ENCODE results near the gene ARPC3.
"Not testable (repeated sequence)": the region's sequence is repeated elsewhere in the genome, so short reads cannot be mapped to it uniquely, and the experiment has no call there.

ARPC3 gene

GRCh38 chr12:110449799-110450497 lies at the start of gene ARPC3:
Gene ARPC3, minus strand, starts transcription at chr12:110450337. Its CDS starts 77 bp downstream, at chr12:110450260.
- DNase-seq (ENCODE audit: low read depth), result peak; percentile 87

- DNase-seq (ENCODE audit: low read depth), result peak; percentile 22
These were observed 49.0 kb upstream of the ARPC3 start for GRCh38 chr12:110498984-110499706.

- DNase-seq (ENCODE audit: low read depth), result no peak
These were observed 25.3 kb upstream of the ARPC3 start for GRCh38 chr12:110475426-110475825.

GRCh38 chr12:110468214-110469048 lies 18.3 kb upstream of the ARPC3 start, which contains the start of the genes FAM216A and GPN3:
Gene FAM216A, plus strand, starts transcription at chr12:110468845. Its CDS starts 31 bp downstream, at chr12:110468876.
Gene GPN3, minus strand, starts transcription at chr12:110468257. Its CDS starts 54 bp downstream, at chr12:110468203.
- peak; percentile 97 for DNase-seq (ENCODE audit: low read depth)

GRCh38 chr12:110467847-110468213 lies 17.7 kb upstream of the ARPC3 start:
- DNase-seq (ENCODE audit: low read depth), result no peak

- DNase-seq (ENCODE audit: low read depth), result no peak
These were observed 16.7 kb upstream of the ARPC3 start for GRCh38 chr12:110466791-110467190.

- DNase-seq (ENCODE audit: low read depth), result not testable (repeated sequence)
These were observed 15.6 kb upstream of the ARPC3 start for GRCh38 chr12:110465765-110466164.

GRCh38 chr12:110465024-110465423 lies 14.9 kb upstream of the ARPC3 start:
- DNase-seq (ENCODE audit: low read depth), result no peak

- not testable (repeated sequence) for DNase-seq (ENCODE audit: low read depth)
These were observed 11.1 kb upstream of the ARPC3 start for GRCh38 chr12:110461189-110461588.

- no peak for DNase-seq (ENCODE audit: low read depth)
These were observed 8.6 kb upstream of the ARPC3 start for GRCh38 chr12:110458756-110459155.

GRCh38 chr12:110453569-110454296 lies 3.6 kb upstream of the ARPC3 start:
- DNase-seq (ENCODE audit: low read depth), result no peak

GRCh38 chr12:110451263-110451662 lies 1.1 kb upstream of the ARPC3 start:
- no peak for DNase-seq (ENCODE audit: low read depth)

- DNase-seq (ENCODE audit: low read depth), result no peak
These were observed 5.7 kb downstream of the ARPC3 start for GRCh38 chr12:110444455-110444854.

GRCh38 chr12:110436231-110436630 lies 13.9 kb downstream of the ARPC3 start:
- no peak for DNase-seq (ENCODE audit: low read depth)

GRCh38 chr12:110431957-110432587 lies 18.1 kb downstream of the ARPC3 start:
- no peak for DNase-seq (ENCODE audit: low read depth)

- not testable (repeated sequence) for DNase-seq (ENCODE audit: low read depth)
These were observed 20.5 kb downstream of the ARPC3 start for GRCh38 chr12:110429676-110430075.

GRCh38 chr12:110426406-110426805 lies 23.7 kb downstream of the ARPC3 start:
- no peak for DNase-seq (ENCODE audit: low read depth)

GRCh38 chr12:110424237-110424636 lies 25.9 kb downstream of the ARPC3 start:
- DNase-seq (ENCODE audit: low read depth), result no peak

GRCh38 chr12:110421701-110422100 lies 28.4 kb downstream of the ARPC3 start:
- no peak for DNase-seq (ENCODE audit: low read depth)

GRCh38 chr12:110421159-110421661 lies 28.9 kb downstream of the ARPC3 start:
- DNase-seq (ENCODE audit: low read depth), result no peak

GRCh38 chr12:110420644-110421043 lies 29.5 kb downstream of the ARPC3 start:
- not testable (repeated sequence) for DNase-seq (ENCODE audit: low read depth)
